ENCODE data around the gene GRHL3.

The GRHL3 gene

DNA sequence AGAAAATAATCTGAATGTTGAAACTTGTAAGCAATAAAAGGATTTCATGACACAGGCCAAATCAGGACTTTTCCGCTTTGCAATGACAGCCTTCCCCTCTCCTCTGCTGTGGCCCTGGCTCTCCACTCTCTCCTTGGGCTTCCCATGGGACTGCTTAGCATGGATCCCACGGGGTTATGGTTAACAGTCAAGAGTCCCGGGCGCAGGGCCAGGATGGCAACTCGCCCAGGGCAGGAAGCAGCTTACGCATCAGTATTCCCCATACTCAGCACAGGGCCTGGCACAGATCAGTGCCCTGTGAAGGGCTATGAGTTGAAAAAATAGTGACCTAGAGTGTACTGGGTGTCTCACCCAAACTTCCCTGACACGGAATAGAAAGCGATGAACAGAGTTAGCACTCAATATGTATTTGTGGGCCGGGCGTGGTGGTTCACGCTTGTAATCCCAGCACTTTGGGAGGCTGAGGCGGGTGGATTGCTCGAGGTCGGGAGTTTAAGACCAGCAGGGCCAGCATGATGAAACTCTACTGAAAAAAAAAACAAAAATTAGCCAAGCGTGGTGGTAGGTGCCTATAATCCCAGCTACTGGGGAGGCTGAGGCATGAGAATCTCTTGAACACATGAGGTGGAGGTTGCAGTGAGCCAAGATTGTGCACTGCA, 29.1 kb upstream of the GRHL3 start:
- Histone ChIP-seq H3K23ac (ENCODE audit: low read length) (no peak overlapping the region), H3K4ac (ENCODE audit: low read depth, low read length) (no peak overlapping the region), H2BK120ac (ENCODE audit: insufficient read depth, low read length, poor library complexity) (no peak overlapping the region), H3K36me3 (ENCODE audit: control insufficient read depth in 1 of 2, insufficient read depth in 2 of 2, low read length in 2 of 2) (no peaks in the 10 kb centered on the region), H2AK5ac (ENCODE audit: low read length) (no peak overlapping the region), H3K14ac (ENCODE audit: low read length) (no peak overlapping the region), H3K4me2 (ENCODE audit: low read length) (no peak overlapping the region), H4K8ac (ENCODE audit: low read depth, low read length) (no peak overlapping the region), H3K9ac (ENCODE audit: low read length) (no peak overlapping the region), H4K91ac (ENCODE audit: low read depth, low read length) (no peak overlapping the region), H3K9me3 (ENCODE audit: insufficient read depth, low read depth, low read length) (no peaks in the 10 kb centered on the region), H3K18ac (ENCODE audit: low read length) (no peak overlapping the region), H3K79me2 (ENCODE audit: control insufficient read depth, insufficient read depth, low read length, poor library complexity) (peaks cover 2% of the 10 kb centered on the region), H3K4me1 (ENCODE audit: control insufficient read depth in 1 of 2, insufficient read depth in 2 of 2, low read length in 2 of 2) (peaks cover 10 to 15% of the 10 kb centered on the region in 2 experiments), H2AFZ (ENCODE audit: insufficient read depth, low read length, poor library complexity) (no peak overlapping the region), H2BK5ac (ENCODE audit: low read depth, low read length, poor library complexity) (no peak overlapping the region), H4K12ac (ENCODE audit: low read depth, low read length) (no peak overlapping the region), H3K27ac (ENCODE audit: low read depth, low read length) (no peak overlapping the region), H3K79me1 (ENCODE audit: low read length) (peaks cover 3% of the 10 kb centered on the region), H3K27me3 (ENCODE audit: insufficient read depth, low read length) (no peaks in the 10 kb centered on the region), H2BK12ac (ENCODE audit: low read length) (no peak overlapping the region), H3K4me3 (ENCODE audit: low read depth, low read length) (no peak overlapping the region)
- WGBS (ENCODE audit: extremely low coverage, insufficient coverage, insufficient read length), result no CpG with 5 or more reads among the region's 15 CpGs
- DNase-seq, result no peak

GRCh38 chr1:24290933-24291487, 28.1 kb upstream of the GRHL3 start:
- Histone ChIP-seq H3K4me2 (ENCODE audit: low read length) (no peak overlapping the region), H2AFZ (ENCODE audit: insufficient read depth, low read length, poor library complexity) (no peak overlapping the region), H2BK12ac (ENCODE audit: low read length) (no peak overlapping the region)

GRCh38 chr1:24292103-24292502, 27.1 kb upstream of the GRHL3 start:
- no peaks in the 10 kb centered on the region for H3K27me3 ChIP-seq (ENCODE audit: insufficient read depth, low read length)
- no peak overlapping the region for H3K4me2 ChIP-seq (ENCODE audit: low read length)
- H3K4me3 ChIP-seq (ENCODE audit: low read depth, low read length), result no peak overlapping the region
- no peaks in the 10 kb centered on the region for H3K36me3 ChIP-seq (ENCODE audit: control insufficient read depth in 1 of 2, insufficient read depth in 2 of 2, low read length in 2 of 2)
- no peak overlapping the region for H3K4ac ChIP-seq (ENCODE audit: low read depth, low read length)
- no peak overlapping the region for H4K8ac ChIP-seq (ENCODE audit: low read depth, low read length)
- no peak overlapping the region for H2AK5ac ChIP-seq (ENCODE audit: low read length)
- H4K12ac ChIP-seq (ENCODE audit: low read depth, low read length), result no peak overlapping the region
- H3K4me1 ChIP-seq (ENCODE audit: control insufficient read depth in 1 of 2, insufficient read depth in 2 of 2, low read length in 2 of 2), result peaks cover 17 to 22% of the 10 kb centered on the region in 2 experiments
- no peak overlapping the region for H3K18ac ChIP-seq (ENCODE audit: low read length)
- H2BK5ac ChIP-seq (ENCODE audit: low read depth, low read length, poor library complexity), result no peak overlapping the region
- DNase-seq, result no peak
- peaks cover 6% of the 10 kb centered on the region for H3K79me1 ChIP-seq (ENCODE audit: low read length)
- no peak overlapping the region for H2BK120ac ChIP-seq (ENCODE audit: insufficient read depth, low read length, poor library complexity)
- H3K9ac ChIP-seq (ENCODE audit: low read length), result no peak overlapping the region
- H3K79me2 ChIP-seq (ENCODE audit: control insufficient read depth, insufficient read depth, low read length, poor library complexity), result peaks cover 2% of the 10 kb centered on the region
- no peak overlapping the region for H3K27ac ChIP-seq (ENCODE audit: low read depth, low read length)
- no peaks in the 10 kb centered on the region for H3K9me3 ChIP-seq (ENCODE audit: insufficient read depth, low read depth, low read length)
- H3K23ac ChIP-seq (ENCODE audit: low read length), result no peak overlapping the region
- H2BK12ac ChIP-seq (ENCODE audit: low read length), result no peak overlapping the region
- no peak overlapping the region for H4K91ac ChIP-seq (ENCODE audit: low read depth, low read length)
- H2AFZ ChIP-seq (ENCODE audit: insufficient read depth, low read length, poor library complexity), result no peak overlapping the region
- no peak overlapping the region for H3K14ac ChIP-seq (ENCODE audit: low read length)
- WGBS (ENCODE audit: extremely low coverage, insufficient coverage, insufficient read length), result no CpG with 5 or more reads among the region's 4 CpGs

More at GRCh38 chr1:24290933-24291487, 28.1 kb upstream of the GRHL3 start:
- Histone ChIP-seq H4K12ac (ENCODE audit: low read depth, low read length) (no peak overlapping the region), H2BK120ac (ENCODE audit: insufficient read depth, low read length, poor library complexity) (no peak overlapping the region), H3K9ac (ENCODE audit: low read length) (no peak overlapping the region), H3K9me3 (ENCODE audit: insufficient read depth, low read depth, low read length) (no peaks in the 10 kb centered on the region), H3K36me3 (ENCODE audit: control insufficient read depth in 1 of 2, insufficient read depth in 2 of 2, low read length in 2 of 2) (no peaks in the 10 kb centered on the region), H3K18ac (ENCODE audit: low read length) (no peak overlapping the region), H3K27me3 (ENCODE audit: insufficient read depth, low read length) (no peaks in the 10 kb centered on the region), H3K23ac (ENCODE audit: low read length) (no peak overlapping the region), H4K91ac (ENCODE audit: low read depth, low read length) (no peak overlapping the region), H2BK5ac (ENCODE audit: low read depth, low read length, poor library complexity) (no peak overlapping the region), H4K8ac (ENCODE audit: low read depth, low read length) (no peak overlapping the region), H3K4me1 (ENCODE audit: control insufficient read depth in 1 of 2, insufficient read depth in 2 of 2, low read length in 2 of 2) (peaks cover 17 to 20% of the 10 kb centered on the region in 2 experiments), H3K4ac (ENCODE audit: low read depth, low read length) (no peak overlapping the region), H2AK5ac (ENCODE audit: low read length) (peak overlapping the region; percentile 39), H3K79me2 (ENCODE audit: control insufficient read depth, insufficient read depth, low read length, poor library complexity) (peaks cover 2% of the 10 kb centered on the region), H3K79me1 (ENCODE audit: low read length) (peaks cover 6% of the 10 kb centered on the region), H3K27ac (ENCODE audit: low read depth, low read length) (no peak overlapping the region), H3K4me3 (ENCODE audit: low read depth, low read length) (no peak overlapping the region), H3K14ac (ENCODE audit: low read length) (no peak overlapping the region)
- no peak for DNase-seq
- no CpG with 5 or more reads among the region's 8 CpGs for WGBS (ENCODE audit: extremely low coverage, insufficient coverage, insufficient read length)

- no peak overlapping the region for H3K4ac ChIP-seq (ENCODE audit: low read depth, low read length)
- H4K91ac ChIP-seq (ENCODE audit: low read depth, low read length), result no peak overlapping the region
- H3K9ac ChIP-seq (ENCODE audit: low read length), result no peak overlapping the region
- DNase-seq, result no peak
- no peak overlapping the region for H3K4me3 ChIP-seq (ENCODE audit: low read depth, low read length)
- no peak overlapping the region for H2BK120ac ChIP-seq (ENCODE audit: insufficient read depth, low read length, poor library complexity)
- peaks cover 17 to 26% of the 10 kb centered on the region in 2 experiments for H3K4me1 ChIP-seq (ENCODE audit: control insufficient read depth in 1 of 2, insufficient read depth in 2 of 2, low read length in 2 of 2)
- no peak overlapping the region for H3K14ac ChIP-seq (ENCODE audit: low read length)
- no peaks in the 10 kb centered on the region for H3K9me3 ChIP-seq (ENCODE audit: insufficient read depth, low read depth, low read length)
- H3K36me3 ChIP-seq (ENCODE audit: control insufficient read depth in 1 of 2, insufficient read depth in 2 of 2, low read length in 2 of 2), result no peaks in the 10 kb centered on the region
- H2BK12ac ChIP-seq (ENCODE audit: low read length), result no peak overlapping the region
- H3K18ac ChIP-seq (ENCODE audit: low read length), result no peak overlapping the region
- H2AK5ac ChIP-seq (ENCODE audit: low read length), result no peak overlapping the region
- peaks cover 6% of the 10 kb centered on the region for H3K79me1 ChIP-seq (ENCODE audit: low read length)
- no peak overlapping the region for H2AFZ ChIP-seq (ENCODE audit: insufficient read depth, low read length, poor library complexity)
- no peak overlapping the region for H4K12ac ChIP-seq (ENCODE audit: low read depth, low read length)
- no peak overlapping the region for H4K8ac ChIP-seq (ENCODE audit: low read depth, low read length)
- H3K23ac ChIP-seq (ENCODE audit: low read length), result no peak overlapping the region
- no peak overlapping the region for H2BK5ac ChIP-seq (ENCODE audit: low read depth, low read length, poor library complexity)
- H3K27me3 ChIP-seq (ENCODE audit: insufficient read depth, low read length), result no peaks in the 10 kb centered on the region
- WGBS (ENCODE audit: extremely low coverage, insufficient coverage, insufficient read length), result no CpG with 5 or more reads among the region's 9 CpGs
- no peak overlapping the region for H3K4me2 ChIP-seq (ENCODE audit: low read length)
- peaks cover 2% of the 10 kb centered on the region for H3K79me2 ChIP-seq (ENCODE audit: control insufficient read depth, insufficient read depth, low read length, poor library complexity)
- H3K27ac ChIP-seq (ENCODE audit: low read depth, low read length), result no peak overlapping the region
These were observed 26.3 kb upstream of the GRHL3 start for GRCh38 chr1:24292887-24293286.
